DOHH2 (cell line): Measurements from ENCODE around the gene SLCO4C1.

Experiments
- EZH2phosphoT487 ChIP-seq: fragments of 200-600 bp; sonication (generic); IDR thresholded peaks from 2 replicates; pipeline ENCODE4 v1.6.1; 2017; ENCODE audit warnings: borderline replicate concordance, mild to moderate bottlenecking, antibody characterized with exemption, low read length, moderate library complexity, mixed read lengths
- TF ChIP-seq, protein P1 (sequence below): fragments of 200-600 bp; sonication (generic); IDR thresholded peaks from one replicate; pipeline ENCODE4 v1.5.1; 2014; ENCODE audit warnings: antibody characterized with exemption, mild to moderate bottlenecking, low read depth, low read length; ENCODE audit not compliant: poor library complexity, severe bottlenecking

DNA sequence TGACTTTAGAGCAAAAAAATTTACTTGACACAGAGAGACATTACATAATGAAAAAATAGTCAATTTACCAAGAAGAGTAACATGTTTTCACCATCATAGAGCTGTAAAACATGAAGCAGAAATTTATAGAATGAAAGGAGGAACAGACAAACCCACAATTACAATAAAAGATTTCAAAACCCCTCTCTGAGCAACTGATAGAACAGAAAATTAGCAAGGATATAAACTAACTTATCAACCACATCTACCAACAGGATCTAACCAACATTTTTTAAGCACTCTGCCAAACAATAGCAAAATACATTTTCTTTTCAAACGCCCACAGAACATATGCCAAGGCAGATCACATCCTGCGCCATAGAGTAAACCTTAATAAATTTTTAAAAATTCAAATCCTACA is 17.9 kb downstream of the SLCO4C1 start:
- TF ChIP-seq, protein P1, sequence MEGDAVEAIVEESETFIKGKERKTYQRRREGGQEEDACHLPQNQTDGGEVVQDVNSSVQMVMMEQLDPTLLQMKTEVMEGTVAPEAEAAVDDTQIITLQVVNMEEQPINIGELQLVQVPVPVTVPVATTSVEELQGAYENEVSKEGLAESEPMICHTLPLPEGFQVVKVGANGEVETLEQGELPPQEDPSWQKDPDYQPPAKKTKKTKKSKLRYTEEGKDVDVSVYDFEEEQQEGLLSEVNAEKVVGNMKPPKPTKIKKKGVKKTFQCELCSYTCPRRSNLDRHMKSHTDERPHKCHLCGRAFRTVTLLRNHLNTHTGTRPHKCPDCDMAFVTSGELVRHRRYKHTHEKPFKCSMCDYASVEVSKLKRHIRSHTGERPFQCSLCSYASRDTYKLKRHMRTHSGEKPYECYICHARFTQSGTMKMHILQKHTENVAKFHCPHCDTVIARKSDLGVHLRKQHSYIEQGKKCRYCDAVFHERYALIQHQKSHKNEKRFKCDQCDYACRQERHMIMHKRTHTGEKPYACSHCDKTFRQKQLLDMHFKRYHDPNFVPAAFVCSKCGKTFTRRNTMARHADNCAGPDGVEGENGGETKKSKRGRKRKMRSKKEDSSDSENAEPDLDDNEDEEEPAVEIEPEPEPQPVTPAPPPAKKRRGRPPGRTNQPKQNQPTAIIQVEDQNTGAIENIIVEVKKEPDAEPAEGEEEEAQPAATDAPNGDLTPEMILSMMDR, result no peak
- no peak for TF ChIP-seq EZH2phosphoT487
